Ishikawa (cell line): ENCODE results near the gene ABR.

ENCODE experiments used
- CEBPB ChIP-seq: IDR thresholded peaks from 2 replicates; pipeline ENCODE4 v1.6.1; 2012
- CREB1 ChIP-seq: IDR thresholded peaks from 2 replicates; pipeline ENCODE4 v1.6.1; 2012; ENCODE audit warnings: low read depth
- EGR1 ChIP-seq: IDR thresholded peaks from 2 replicates; pipeline ENCODE4 v1.6.1; 2012
- EP300 ChIP-seq: IDR thresholded peaks from 2 replicates; pipeline ENCODE4 v1.6.1; 2012; ENCODE audit warnings: borderline replicate concordance
- FOXM1 ChIP-seq: IDR thresholded peaks from 2 replicates; pipeline ENCODE4 v1.6.1; 2012; ENCODE audit warnings: low read depth, borderline replicate concordance
- MAX ChIP-seq: IDR thresholded peaks from 2 replicates; pipeline ENCODE4 v1.6.1; 2012
- NFIC ChIP-seq: IDR thresholded peaks from 2 replicates; pipeline ENCODE4 v1.6.1; 2012
- RAD21 ChIP-seq: IDR thresholded peaks from 2 replicates; pipeline ENCODE4 v1.6.1; 2012; ENCODE audit warnings: low read depth
- REST ChIP-seq: IDR thresholded peaks from 2 replicates; pipeline ENCODE4 v1.6.1; 2012; ENCODE audit warnings: low read depth, mild to moderate bottlenecking
- TAF1 ChIP-seq: IDR thresholded peaks from 2 replicates; pipeline ENCODE4 v1.6.1; 2012; ENCODE audit warnings: low read depth, mild to moderate bottlenecking
- TCF12 ChIP-seq: IDR thresholded peaks from 2 replicates; pipeline ENCODE4 v1.6.1; 2012; ENCODE audit warnings: low read depth
- TEAD4 ChIP-seq: IDR thresholded peaks from 2 replicates; pipeline ENCODE4 v1.6.1; 2012
- USF1 ChIP-seq: IDR thresholded peaks from 2 replicates; pipeline ENCODE4 v1.6.1; 2012
- YY1 ChIP-seq: IDR thresholded peaks from 2 replicates; pipeline ENCODE4 v1.6.1; 2012; ENCODE audit warnings: low read depth
- ZBTB7A ChIP-seq: IDR thresholded peaks from 2 replicates; pipeline ENCODE4 v1.6.1; 2012; ENCODE audit warnings: low read depth

The ABR gene

GRCh38 chr17:1146561-1147265 lies 33.1 kb downstream of the ABR start:
- TF ChIP-seq EP300 (no peak), NFIC (no peak), EGR1 (no peak), TCF12 (no peak), FOXM1 (no peak), TEAD4 (no peak), CEBPB (no peak), CREB1 (no peak), TAF1 (no peak), ZBTB7A (no peak), REST (no peak), USF1 (no peak), MAX (no peak)

- TF ChIP-seq TAF1, result no peak
- no peak for TF ChIP-seq REST
- no peak for TF ChIP-seq CREB1
- no peak for TF ChIP-seq NFIC
- no peak for TF ChIP-seq FOXM1
- no peak for TF ChIP-seq EP300
- TF ChIP-seq YY1, result no peak
- no peak for TF ChIP-seq RAD21
Observed at GRCh38 chr17:1145311-1145986, 34.3 kb downstream of the ABR start.

- TF ChIP-seq CEBPB (no peak), TAF1 (no peak), USF1 (no peak), EGR1 (no peak), YY1 (no peak), REST (no peak), TCF12 (no peak), MAX (no peak), NFIC (no peak), TEAD4 (no peak), ZBTB7A (no peak), FOXM1 (no peak), CREB1 (no peak)
Observed at GRCh38 chr17:1144162-1144561, 35.6 kb downstream of the ABR start.

- no peak for TF ChIP-seq RAD21
- no peak for TF ChIP-seq TCF12
- TF ChIP-seq USF1, result no peak
- TF ChIP-seq CREB1, result no peak
- no peak for TF ChIP-seq CEBPB
- no peak for TF ChIP-seq ZBTB7A
- TF ChIP-seq TEAD4, result no peak
- TF ChIP-seq FOXM1, result no peak
Observed at GRCh38 chr17:1143573-1143972, 36.2 kb downstream of the ABR start.
